B cell (primary cell): ENCODE measurements around the gene RHOA. TPM values are rescaled to one million over a fixed set of nuclear protein-coding genes. Genes with fewer than 3 reads are reported as not detected.

Experiments
- ATAC-seq: fragments of 200-7000 bp; cut with Tn5 transposase; one replicate; pipeline ENCODE4 v1.10.0; 2021; ENCODE audit warnings: low read depth, mild to moderate bottlenecking, moderate number of reproducible peaks, moderate library complexity
- CTCF ChIA-PET: fragments of 350-600 bp; sonication (Branson Sonifier 250); formaldehyde crosslinking; loops from one replicate; lab custom pipeline; 2021; ENCODE audit warnings: antibody characterized with exemption, inconsistent platforms; lab: Charles Lee
- POLR2A ChIA-PET: fragments of 350-600 bp; sonication (Branson Sonifier 250); formaldehyde crosslinking; loops from one replicate; lab custom pipeline; 2021; ENCODE audit warnings: antibody characterized with exemption; lab: Charles Lee
- DNase-seq: peaks from one replicate; pipeline ENCODE4 v3.0.0; 2013
- H2AFZ ChIP-seq: 2 replicates; pipeline ENCODE4 v1.6.1; 2012; ENCODE audit warnings: mild to moderate bottlenecking, low read depth, low read length; ENCODE audit not compliant: insufficient read depth, poor library complexity, severe bottlenecking
- H3K27ac ChIP-seq, 2 donors: 1 replicate in 1 of 2; 2 replicates in 1 of 2; pipeline ENCODE4 v1.5.1; 2012 to 2013; ENCODE audit warnings: low read length in 2 of 2, mild to moderate bottlenecking in 2 of 2, moderate library complexity in 1 of 2
- H3K27me3 ChIP-seq, 4 experiments: fragments of 200-600 bp in 1 of 4; sonication (generic) in 1 of 4; replicated peaks in 1 of 4; 1 replicate in 2 of 4; 2 replicates in 2 of 4; pipeline versions ENCODE4 v1.6.1 to v1.7.0; 2013 to 2016; ENCODE audit warnings: low read length in 3 of 4, mild to moderate bottlenecking in 2 of 4, mixed read lengths in 1 of 4, moderate library complexity in 1 of 4; ENCODE audit not compliant: insufficient read depth in 4 of 4, control insufficient read depth in 3 of 4; ENCODE audit errors: control extremely low read depth in 1 of 4
- H3K36me3 ChIP-seq, 2 experiments: replicated peaks in 1 of 2; 1 replicate in 1 of 2; 2 replicates in 1 of 2; pipeline versions ENCODE4 v1.6.1 to v1.7.1; 2013; ENCODE audit warnings: low read length in 1 of 2; ENCODE audit not compliant: insufficient read depth in 2 of 2, control insufficient read depth in 1 of 2; ENCODE audit errors: control extremely low read depth in 1 of 2, extremely low read depth in 1 of 2
- H3K4me1 ChIP-seq, 2 donors: fragments of 200-600 bp in 1 of 2; sonication (generic) in 1 of 2; 1 replicate in 1 of 2; 2 replicates in 1 of 2; pipeline versions ENCODE4 v1.5.1 to v1.6.1; 2013 to 2017; ENCODE audit warnings: low read length in 2 of 2; ENCODE audit not compliant: control insufficient read depth in 2 of 2, insufficient read depth in 2 of 2
- H3K4me2 ChIP-seq: replicated peaks from 2 replicates; pipeline ENCODE3; 2012; ENCODE audit warnings: mild to moderate bottlenecking, low read depth, low read length; ENCODE audit not compliant: poor library complexity, severe bottlenecking
- H3K4me3 ChIP-seq, 5 experiments: fragments of 200-600 bp in 1 of 5; sonication (generic) in 1 of 5; 1 replicate in 3 of 5; 2 replicates in 2 of 5; pipeline versions ENCODE4 v1.5.1 to v1.7.0; 2011 to 2016; ENCODE audit warnings: low read length in 4 of 5, mild to moderate bottlenecking in 4 of 5, low read depth in 2 of 5, control low read depth in 1 of 5, moderate library complexity in 1 of 5; ENCODE audit not compliant: insufficient read depth in 1 of 5; ENCODE audit errors: control extremely low read depth in 1 of 5, extremely low read depth in 1 of 5
- H3K79me2 ChIP-seq: fragments of 200-600 bp; sonication (generic); one replicate; pipeline ENCODE4 v1.6.0; 2016; ENCODE audit warnings: low read length; ENCODE audit not compliant: control insufficient read depth, insufficient read depth
- H3K9ac ChIP-seq: fragments of 200-600 bp; sonication (generic); 2 replicates; pipeline ENCODE4 v1.6.1; 2017; ENCODE audit warnings: mild to moderate bottlenecking, low read length, moderate library complexity
- H3K9me3 ChIP-seq, 3 donors: one replicate each; pipeline versions ENCODE4 v1.6.1 to v1.7.1; 2013; ENCODE audit warnings: low read length in 2 of 3; ENCODE audit not compliant: control insufficient read depth in 2 of 3, insufficient read depth in 1 of 3; ENCODE audit errors: control extremely low read depth in 1 of 3
- H4K20me1 ChIP-seq: 2 replicates; pipeline ENCODE4 v1.6.0; 2012; ENCODE audit warnings: mild to moderate bottlenecking, low read length; ENCODE audit not compliant: insufficient read depth, control insufficient read depth, poor library complexity, severe bottlenecking
- H3K27ac Mint-ChIP-seq: one replicate; pipeline ENCODE4 v1.8.0; 2021; ENCODE audit warnings: mixed read lengths
- H3K27me3 Mint-ChIP-seq: one replicate; pipeline ENCODE4 v1.8.0; 2021; ENCODE audit warnings: mixed read lengths
- H3K4me1 Mint-ChIP-seq: one replicate; pipeline ENCODE4 v1.8.0; 2021; ENCODE audit warnings: mixed read lengths
- H3K4me3 Mint-ChIP-seq: one replicate; pipeline ENCODE4 v1.8.0; 2021; ENCODE audit warnings: mixed read lengths
- H3K9me3 Mint-ChIP-seq: one replicate; pipeline ENCODE4 v1.8.0; 2022; ENCODE audit warnings: mixed read lengths; ENCODE audit not compliant: insufficient read depth
- EZH2 ChIP-seq: IDR thresholded peaks from 2 replicates; pipeline ENCODE4 v1.6.1; 2012; ENCODE audit warnings: borderline replicate concordance, low read depth, mild to moderate bottlenecking, moderate library complexity, low read length; ENCODE audit not compliant: insufficient read depth, poor library complexity, severe bottlenecking
- WGBS: methylation state at CpG from one replicate; pipeline ENCODE4 v1.1.5; 2013; ENCODE audit warnings: missing lambda C conversion rate; ENCODE audit not compliant: insufficient coverage; 5-methylcytosine and 5-hydroxymethylcytosine counted together
- intact Hi-C: fragments of 100-400 bp; cut with micrococcal nuclease; formaldehyde crosslinking; loops from one replicate; pipeline ENCODE4 v1.10.0; 2022
- polyA plus RNA-seq: library from polyadenylated mRNA; depleted of rRNA; stranded (reverse); fragments of >200 nt; gene quantifications from 2 replicates; pipeline ENCODE4 v1.2.3, GENCODE V29; 2012
- total RNA-seq, 2 donors: library from RNA; stranded (reverse); fragments of 120-200 nt in 1 of 2; gene quantifications; 1 replicate in 1 of 2; 2 replicates in 1 of 2; pipeline versions ENCODE4 v1.2.3 to v1.2.4, GENCODE V29; 2013 to 2022
- TF ChIP-seq, protein P1 (sequence below): fragments of 200-600 bp; IDR thresholded peaks from one replicate; pipeline ENCODE4 v1.8.0; 2022; ENCODE audit warnings: antibody characterized with exemption, mild to moderate bottlenecking

Gene RHOA
- total and polyA plus RNA-seq, 2 donors (not counting 1 experiment from before 2014, with no cell fraction given): 244 to 298 TPM

DNA sequence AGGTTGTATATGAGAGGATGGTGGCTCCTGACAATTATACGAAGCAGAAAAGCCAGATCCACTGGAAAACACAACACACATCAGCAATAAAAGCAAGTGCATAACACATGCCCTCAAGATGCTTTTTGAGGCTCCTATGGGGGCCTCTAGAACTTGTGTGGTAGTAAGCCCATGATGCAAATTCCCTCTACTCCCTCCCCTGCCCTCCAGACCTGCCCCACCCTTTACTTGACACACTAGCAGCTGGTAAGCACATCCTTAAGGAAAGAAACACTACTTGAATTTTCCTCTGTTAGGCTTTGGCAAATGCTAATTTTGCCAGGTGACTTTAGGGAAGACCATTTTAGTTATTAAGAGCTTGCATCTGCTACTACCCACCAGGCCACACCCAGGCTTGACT is 101.1 kb downstream of the RHOA start:
- no peak overlapping the region for H2AFZ ChIP-seq
- no peak overlapping the region for H3K4me3 ChIP-seq
- H3K27ac ChIP-seq: no peak overlapping the region
- no peak for TF ChIP-seq EZH2
- TF ChIP-seq, protein P1, sequence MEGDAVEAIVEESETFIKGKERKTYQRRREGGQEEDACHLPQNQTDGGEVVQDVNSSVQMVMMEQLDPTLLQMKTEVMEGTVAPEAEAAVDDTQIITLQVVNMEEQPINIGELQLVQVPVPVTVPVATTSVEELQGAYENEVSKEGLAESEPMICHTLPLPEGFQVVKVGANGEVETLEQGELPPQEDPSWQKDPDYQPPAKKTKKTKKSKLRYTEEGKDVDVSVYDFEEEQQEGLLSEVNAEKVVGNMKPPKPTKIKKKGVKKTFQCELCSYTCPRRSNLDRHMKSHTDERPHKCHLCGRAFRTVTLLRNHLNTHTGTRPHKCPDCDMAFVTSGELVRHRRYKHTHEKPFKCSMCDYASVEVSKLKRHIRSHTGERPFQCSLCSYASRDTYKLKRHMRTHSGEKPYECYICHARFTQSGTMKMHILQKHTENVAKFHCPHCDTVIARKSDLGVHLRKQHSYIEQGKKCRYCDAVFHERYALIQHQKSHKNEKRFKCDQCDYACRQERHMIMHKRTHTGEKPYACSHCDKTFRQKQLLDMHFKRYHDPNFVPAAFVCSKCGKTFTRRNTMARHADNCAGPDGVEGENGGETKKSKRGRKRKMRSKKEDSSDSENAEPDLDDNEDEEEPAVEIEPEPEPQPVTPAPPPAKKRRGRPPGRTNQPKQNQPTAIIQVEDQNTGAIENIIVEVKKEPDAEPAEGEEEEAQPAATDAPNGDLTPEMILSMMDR: no peak
- no peak for DNase-seq
- no peaks in the 10 kb centered on the region for H3K4me1 Mint-ChIP-seq
- peaks cover 11 to 70% of the 10 kb centered on the region in 2 experiments for H3K36me3 ChIP-seq
- peaks cover 11% of the 10 kb centered on the region for H4K20me1 ChIP-seq
- no peaks in the 10 kb centered on the region for H3K9me3 Mint-ChIP-seq
- H3K27me3 Mint-ChIP-seq: no peaks in the 10 kb centered on the region
- ChIA-PET CTCF (interaction anchor here (2.4 kb wide), 1 partner anchor 138 kb away, joined by 7 read pairs; no protein-coding TSS in a partner anchor), POLR2A (no interaction called here)
- H3K4me3 Mint-ChIP-seq: no peak overlapping the region
- no peak overlapping the region for H3K4me2 ChIP-seq
- H3K27ac Mint-ChIP-seq: no peak overlapping the region
- H3K27me3 ChIP-seq: no peaks in the 10 kb centered on the region
- no peaks in the 10 kb centered on the region for H3K4me1 ChIP-seq
- no CpG with 5 or more reads among the region's 1 CpG for WGBS
- H3K9ac ChIP-seq: no peak overlapping the region
- H3K79me2 ChIP-seq: peaks cover 23% of the 10 kb centered on the region
- peaks cover 0 to 1% (median 0%) of the 10 kb centered on the region in 3 donors for H3K9me3 ChIP-seq
- intact Hi-C loops: no loop called here
- no peak for ATAC-seq

Other genes starting within 250 kb of the RHOA start
- gene CCDC71, start 245.6 kb downstream of the RHOA start, total RNA-seq: 29.7 and 30.0 TPM in 2 replicates
- 13.4 and 15.6 TPM in 2 replicates for gene CCDC71, start 245.6 kb downstream of the RHOA start, polyA plus RNA-seq
- 1.9 and 3.6 TPM in 2 replicates for gene KLHDC8B, start 240.4 kb downstream of the RHOA start, total RNA-seq
- 0.43 and 0.79 TPM in 2 replicates for gene KLHDC8B, start 240.4 kb downstream of the RHOA start, polyA plus RNA-seq
- 7.8 and 10.4 TPM in 2 replicates for gene C3orf62, start 134.7 kb downstream of the RHOA start, total RNA-seq
- 6.8 and 8.7 TPM in 2 replicates for gene C3orf62, start 134.7 kb downstream of the RHOA start, polyA plus RNA-seq
- gene USP4, start 71.9 kb downstream of the RHOA start, total RNA-seq: 113 and 116 TPM in 2 replicates
- gene USP4, start 71.9 kb downstream of the RHOA start, polyA plus RNA-seq: 60.3 and 71.7 TPM in 2 replicates
- gene GPX1, start 53.6 kb downstream of the RHOA start, total RNA-seq: 64.7 and 79.5 TPM in 2 replicates
- gene GPX1, start 53.6 kb downstream of the RHOA start, polyA plus RNA-seq: 145 and 180 TPM in 2 replicates
- gene TCTA, start 447 bp upstream of the RHOA start, total RNA-seq: 46.4 and 49.3 TPM in 2 replicates
- gene TCTA, start 447 bp upstream of the RHOA start, polyA plus RNA-seq: 37.6 and 55.9 TPM in 2 replicates
- 14.0 TPM in 2 replicates for gene AMT, start 10.5 kb upstream of the RHOA start, total RNA-seq
- 44.0 and 51.1 TPM in 2 replicates for gene AMT, start 10.5 kb upstream of the RHOA start, polyA plus RNA-seq
- 28.8 and 32.3 TPM in 2 replicates for gene NICN1, start 17.3 kb upstream of the RHOA start, total RNA-seq
- gene NICN1, start 17.3 kb upstream of the RHOA start, polyA plus RNA-seq: 45.9 and 66.4 TPM in 2 replicates
- 27.2 and 27.3 TPM in 2 replicates for gene DAG1, start 58.3 kb upstream of the RHOA start, total RNA-seq
- gene DAG1, start 58.3 kb upstream of the RHOA start, polyA plus RNA-seq: 9.6 and 11.2 TPM in 2 replicates
- gene BSN, start 142.5 kb upstream of the RHOA start, total RNA-seq: 0.20 and 0.24 TPM in 2 replicates
- gene BSN, start 142.5 kb upstream of the RHOA start, polyA plus RNA-seq: 0.03 TPM in 2 replicates